Sigmoid colon (tissue), 4 donors: ENCODE measurements around the gene YKT6.

ENCODE experiments used
- CTCF ChIP-seq, 4 experiments: fragments of 450-650 bp in 3 of 4; fragments of 200-600 bp in 1 of 4; IDR thresholded peaks; one replicate each; pipeline ENCODE4 v1.5.1; 2016 to 2019; ENCODE audit warnings: antibody characterized with exemption in 4 of 4, mild to moderate bottlenecking in 3 of 4, moderate library complexity in 2 of 4
- EP300 ChIP-seq, 4 donors: sonication (generic); formaldehyde crosslinking; IDR thresholded peaks; one replicate each; pipeline ENCODE4 v1.6.1; 2017; ENCODE audit warnings: antibody characterized with exemption in 4 of 4
- POLR2A ChIP-seq, 2 donors: fragments of 450-650 bp; IDR thresholded peaks; one replicate each; pipeline ENCODE4 v1.6.1; 2016; ENCODE audit warnings: antibody characterized with exemption in 2 of 2, mild to moderate bottlenecking in 2 of 2, moderate library complexity in 2 of 2
- POLR2AphosphoS5 ChIP-seq, 4 donors: sonication (generic); formaldehyde crosslinking; IDR thresholded peaks; one replicate each; pipeline ENCODE4 v1.6.1; 2017; ENCODE audit warnings: antibody characterized with exemption in 4 of 4

GRCh38 chr7:44223362-44224079 is 22.7 kb downstream of the YKT6 start:
- TF ChIP-seq CTCF (IDR thresholded peaks at IDR 0.05) = no peak
- no peak for TF ChIP-seq POLR2A (IDR thresholded peaks at IDR 0.05)
- TF ChIP-seq EP300 (IDR thresholded peaks at IDR 0.05) = no peak
- TF ChIP-seq POLR2AphosphoS5 (IDR thresholded peaks at IDR 0.05) = no peak
